ENCODE results near the gene P2RX6.

DNA sequence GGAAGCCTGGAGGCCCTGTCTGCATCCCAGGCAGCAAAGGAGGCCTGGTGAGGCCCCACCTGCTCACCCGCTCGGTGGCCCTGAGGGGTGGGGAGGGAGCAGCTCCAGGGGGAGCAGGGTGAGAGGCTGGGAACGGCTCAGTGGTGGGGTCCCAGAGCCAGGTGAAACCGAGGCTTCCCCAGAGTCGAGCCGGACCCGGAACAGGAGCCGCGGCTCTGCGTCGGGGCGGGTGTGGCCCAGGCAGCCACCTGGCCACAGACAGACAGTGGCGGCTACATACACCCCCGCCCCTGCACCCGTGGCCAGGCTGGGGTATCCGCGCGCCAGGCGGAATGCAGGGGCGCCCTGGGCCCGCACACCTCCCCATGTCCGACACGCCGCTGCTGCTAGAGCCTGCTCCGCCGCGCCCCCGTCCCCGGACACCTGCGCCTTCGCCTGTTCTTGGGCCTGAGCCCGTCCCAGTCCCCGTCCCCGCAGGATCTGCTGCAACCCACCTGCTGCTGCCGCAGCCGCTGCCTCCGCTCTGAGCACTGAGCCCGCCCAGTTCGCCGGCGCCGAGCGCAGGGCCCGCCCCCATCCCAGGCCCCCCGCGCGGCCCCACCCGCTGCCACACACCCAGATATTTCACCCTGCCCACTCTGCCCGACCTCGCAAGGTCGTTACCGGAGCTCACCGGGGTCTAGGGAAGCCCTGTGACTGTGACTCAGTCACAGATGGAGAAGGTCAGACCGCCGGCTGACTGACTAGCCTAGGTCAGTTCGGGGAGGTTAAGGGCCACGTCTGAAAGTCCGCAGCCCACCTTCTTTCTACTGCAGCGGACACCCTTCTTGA is 17.3 kb downstream of the P2RX6 start, which contains the start of gene SLC7A4:
- TF ChIP-seq, protein P1, sequence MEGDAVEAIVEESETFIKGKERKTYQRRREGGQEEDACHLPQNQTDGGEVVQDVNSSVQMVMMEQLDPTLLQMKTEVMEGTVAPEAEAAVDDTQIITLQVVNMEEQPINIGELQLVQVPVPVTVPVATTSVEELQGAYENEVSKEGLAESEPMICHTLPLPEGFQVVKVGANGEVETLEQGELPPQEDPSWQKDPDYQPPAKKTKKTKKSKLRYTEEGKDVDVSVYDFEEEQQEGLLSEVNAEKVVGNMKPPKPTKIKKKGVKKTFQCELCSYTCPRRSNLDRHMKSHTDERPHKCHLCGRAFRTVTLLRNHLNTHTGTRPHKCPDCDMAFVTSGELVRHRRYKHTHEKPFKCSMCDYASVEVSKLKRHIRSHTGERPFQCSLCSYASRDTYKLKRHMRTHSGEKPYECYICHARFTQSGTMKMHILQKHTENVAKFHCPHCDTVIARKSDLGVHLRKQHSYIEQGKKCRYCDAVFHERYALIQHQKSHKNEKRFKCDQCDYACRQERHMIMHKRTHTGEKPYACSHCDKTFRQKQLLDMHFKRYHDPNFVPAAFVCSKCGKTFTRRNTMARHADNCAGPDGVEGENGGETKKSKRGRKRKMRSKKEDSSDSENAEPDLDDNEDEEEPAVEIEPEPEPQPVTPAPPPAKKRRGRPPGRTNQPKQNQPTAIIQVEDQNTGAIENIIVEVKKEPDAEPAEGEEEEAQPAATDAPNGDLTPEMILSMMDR (IDR thresholded peaks at IDR 0.05; ENCODE audit: borderline replicate concordance, extremely low read depth, low read length, poor library complexity, severe bottlenecking): no peak
- TF ChIP-seq EZH2 (IDR thresholded peaks at IDR 0.05; ENCODE audit: borderline replicate concordance, low read depth, low read length, severe bottlenecking): no peak

All from DND-41 (cell line).